MCF 10A (cell line): ENCODE measurements around the gene MACROH2A1. TPM values are rescaled to one million over a fixed set of nuclear protein-coding genes. Genes with fewer than 3 reads are reported as not detected.
"Not testable (repeated sequence)": the region's sequence is repeated elsewhere in the genome, so short reads cannot be mapped to it uniquely, and the experiment has no call there.

Experiments
- BruUV-seq: library from RNA; stranded (reverse); fragments of 400-500 nt; replicated peaks from 2 replicates; lab custom pipeline; 2021; lab: Mats Ljungman, UMichigan
- CTCF ChIA-PET: fragments of 300-600 bp; sonication (Branson Sonifier 250); formaldehyde crosslinking; extraction: SDS; loops from one replicate; lab custom pipeline; 2021; ENCODE audit warnings: antibody characterized with exemption, inconsistent platforms; lab: Yijun Ruan, JAX
- POLR2A ChIA-PET: fragments of 300-600, 350-650 bp; sonication (Branson Sonifier 250); formaldehyde crosslinking; extraction: SDS; loops from one replicate; lab custom pipeline; 2020; ENCODE audit warnings: antibody characterized with exemption, inconsistent platforms; lab: Yijun Ruan, JAX
- DNase-seq: peaks from one replicate; pipeline ENCODE4 v3.0.0-alpha.2; 2018; ENCODE audit not compliant: unreplicated experiment
- H3K27ac Mint-ChIP-seq: one replicate; pipeline ENCODE4 v1.8.0; 2022; ENCODE audit warnings: mild to moderate bottlenecking, low read depth, mixed read lengths; ENCODE audit not compliant: unreplicated experiment
- H3K27me3 Mint-ChIP-seq: one replicate; pipeline ENCODE4 v1.8.0; 2022; ENCODE audit warnings: mixed read lengths; ENCODE audit not compliant: insufficient read depth, unreplicated experiment
- H3K36me3 Mint-ChIP-seq: one replicate; pipeline ENCODE4 v1.8.0; 2022; ENCODE audit warnings: mild to moderate bottlenecking, moderate library complexity, mixed read lengths; ENCODE audit not compliant: insufficient read depth, unreplicated experiment
- H3K4me1 Mint-ChIP-seq: one replicate; pipeline ENCODE4 v1.8.0; 2022; ENCODE audit warnings: mixed read lengths; ENCODE audit not compliant: insufficient read depth, unreplicated experiment
- H3K4me3 Mint-ChIP-seq: one replicate; pipeline ENCODE4 v1.8.0; 2022; ENCODE audit warnings: mild to moderate bottlenecking, moderate library complexity, mixed read lengths; ENCODE audit not compliant: unreplicated experiment
- H3K9me3 Mint-ChIP-seq: one replicate; pipeline ENCODE4 v1.8.0; 2022; ENCODE audit warnings: mixed read lengths; ENCODE audit not compliant: unreplicated experiment
- intact Hi-C: fragments of 100-400 bp; cut with micrococcal nuclease; formaldehyde crosslinking; loops from 2 replicates; pipeline ENCODE4 v1.14.1; 2022
- total RNA-seq: library from RNA; stranded (reverse); gene quantifications from 2 replicates; pipeline ENCODE4 v1.2.3, GENCODE V29; 2022
- TF ChIP-seq, protein P1 (sequence below): fragments of 200-600 bp; IDR thresholded peaks from one replicate; pipeline ENCODE4 v1.8.0; 2022; ENCODE audit warnings: antibody characterized with exemption, mild to moderate bottlenecking; ENCODE audit not compliant: unreplicated experiment

MACROH2A1 gene
- total RNA-seq, 1 experiment from 2014 or later, result 306 TPM

DNA sequence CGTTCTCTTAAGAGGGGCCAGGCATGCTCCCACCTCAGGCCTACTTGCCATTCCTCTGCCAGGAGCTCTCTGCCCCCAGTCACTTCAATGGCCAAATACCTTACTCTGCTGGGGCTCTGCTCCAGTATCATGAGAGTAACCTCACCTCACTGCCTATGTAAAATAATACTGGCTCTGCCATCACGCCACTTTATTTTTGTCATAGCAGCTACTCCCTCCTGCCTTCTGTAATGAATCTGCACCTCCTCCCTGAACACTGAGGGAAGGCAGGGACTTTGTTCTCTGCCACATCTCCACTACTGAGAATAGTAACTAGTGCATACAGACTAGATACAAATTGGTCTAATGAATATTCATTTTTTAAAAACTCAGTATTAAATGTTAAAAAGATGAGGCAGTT is 33.8 kb downstream of the MACROH2A1 start:
- intact Hi-C loops, result loop anchor here (10.0 kb wide), 1 partner anchor 60 kb away; no protein-coding TSS in a partner anchor
- no peaks in the 10 kb centered on the region for H3K9me3 Mint-ChIP-seq
- ChIA-PET CTCF (interaction anchor here (1.1 to 1.3 kb wide), 2 partner anchors 61 to 98 kb away, joined by 3 to 7 read pairs; no protein-coding TSS in a partner anchor), POLR2A (interaction anchor here (1.0 to 1.8 kb wide), 3 partner anchors 9 to 20 kb away, joined by 3 to 5 read pairs (median 4); no protein-coding TSS in a partner anchor)
- DNase-seq, result no peak
- TF ChIP-seq, protein P1, sequence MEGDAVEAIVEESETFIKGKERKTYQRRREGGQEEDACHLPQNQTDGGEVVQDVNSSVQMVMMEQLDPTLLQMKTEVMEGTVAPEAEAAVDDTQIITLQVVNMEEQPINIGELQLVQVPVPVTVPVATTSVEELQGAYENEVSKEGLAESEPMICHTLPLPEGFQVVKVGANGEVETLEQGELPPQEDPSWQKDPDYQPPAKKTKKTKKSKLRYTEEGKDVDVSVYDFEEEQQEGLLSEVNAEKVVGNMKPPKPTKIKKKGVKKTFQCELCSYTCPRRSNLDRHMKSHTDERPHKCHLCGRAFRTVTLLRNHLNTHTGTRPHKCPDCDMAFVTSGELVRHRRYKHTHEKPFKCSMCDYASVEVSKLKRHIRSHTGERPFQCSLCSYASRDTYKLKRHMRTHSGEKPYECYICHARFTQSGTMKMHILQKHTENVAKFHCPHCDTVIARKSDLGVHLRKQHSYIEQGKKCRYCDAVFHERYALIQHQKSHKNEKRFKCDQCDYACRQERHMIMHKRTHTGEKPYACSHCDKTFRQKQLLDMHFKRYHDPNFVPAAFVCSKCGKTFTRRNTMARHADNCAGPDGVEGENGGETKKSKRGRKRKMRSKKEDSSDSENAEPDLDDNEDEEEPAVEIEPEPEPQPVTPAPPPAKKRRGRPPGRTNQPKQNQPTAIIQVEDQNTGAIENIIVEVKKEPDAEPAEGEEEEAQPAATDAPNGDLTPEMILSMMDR, result no peak
- BruUV-seq, result no TSS peak
- H3K4me3 Mint-ChIP-seq, result no peak overlapping the region
- H3K36me3 Mint-ChIP-seq, result peaks cover 71% of the 10 kb centered on the region
- no peaks in the 10 kb centered on the region for H3K27me3 Mint-ChIP-seq
- peaks cover 5% of the 10 kb centered on the region for H3K4me1 Mint-ChIP-seq
- H3K27ac Mint-ChIP-seq, result peak overlapping the region; percentile 61

DNA sequence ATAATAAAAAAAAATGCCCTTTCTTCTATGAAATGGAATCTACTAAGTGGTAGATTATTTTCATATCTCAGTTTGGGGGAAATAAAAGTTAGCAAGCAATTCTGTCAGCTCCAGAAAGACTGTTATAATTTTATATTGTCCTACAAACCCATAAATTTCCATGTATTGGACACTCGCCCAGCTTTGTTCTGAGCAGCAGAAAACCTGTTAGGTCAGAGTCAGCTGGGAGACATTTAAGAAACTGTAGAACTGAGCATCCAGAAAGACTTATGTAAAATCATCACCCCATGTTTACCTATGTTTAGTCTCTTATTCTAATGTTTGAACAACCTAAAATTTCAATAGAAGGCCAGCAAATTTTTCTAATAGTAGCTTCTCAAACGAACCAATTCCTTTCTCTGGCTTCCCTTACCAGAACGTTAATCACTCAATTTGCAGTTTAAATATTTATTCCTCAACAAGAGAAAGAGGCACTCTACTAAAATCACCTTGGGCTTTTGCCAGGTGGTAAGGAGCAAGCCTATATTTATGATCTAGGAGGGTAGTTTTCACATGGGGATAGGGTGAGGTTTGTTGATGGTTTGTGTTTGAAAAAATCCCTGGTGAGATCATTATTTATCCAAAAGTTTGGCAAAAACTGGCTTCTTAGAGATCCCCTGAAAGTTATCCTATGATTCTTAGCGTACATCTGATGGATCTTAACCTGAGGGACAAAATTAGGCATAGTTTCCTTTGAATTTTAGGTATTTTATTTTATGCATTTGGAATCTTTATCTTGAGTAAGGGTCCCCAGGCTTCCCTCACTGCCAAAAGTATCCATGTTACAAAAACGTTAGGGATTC is 34.4 kb downstream of the MACROH2A1 start:
- H3K4me3 Mint-ChIP-seq, result no peak overlapping the region
- no TSS peak for BruUV-seq
- CTCF ChIA-PET, result interaction anchor here (0.7 to 1.3 kb wide), 3 partner anchors 62 to 581 kb away, joined by 3 to 7 read pairs (median 3); no protein-coding TSS in a partner anchor
- no peaks in the 10 kb centered on the region for H3K9me3 Mint-ChIP-seq
- POLR2A ChIA-PET, result interaction anchor here (0.6 to 1.8 kb wide), 4 partner anchors 9 to 601 kb away, joined by 3 to 5 read pairs (median 4); no protein-coding TSS in a partner anchor
- no peak for DNase-seq
- TF ChIP-seq, protein P1, result no peak
- intact Hi-C loops, result loop anchor here (10.0 kb wide), 1 partner anchor 60 kb away; no protein-coding TSS in a partner anchor
- H3K27ac Mint-ChIP-seq, result peak overlapping the region; percentile 61
- H3K36me3 Mint-ChIP-seq, result peaks cover 72% of the 10 kb centered on the region
- no peaks in the 10 kb centered on the region for H3K27me3 Mint-ChIP-seq
- peaks cover 5% of the 10 kb centered on the region for H3K4me1 Mint-ChIP-seq

DNA sequence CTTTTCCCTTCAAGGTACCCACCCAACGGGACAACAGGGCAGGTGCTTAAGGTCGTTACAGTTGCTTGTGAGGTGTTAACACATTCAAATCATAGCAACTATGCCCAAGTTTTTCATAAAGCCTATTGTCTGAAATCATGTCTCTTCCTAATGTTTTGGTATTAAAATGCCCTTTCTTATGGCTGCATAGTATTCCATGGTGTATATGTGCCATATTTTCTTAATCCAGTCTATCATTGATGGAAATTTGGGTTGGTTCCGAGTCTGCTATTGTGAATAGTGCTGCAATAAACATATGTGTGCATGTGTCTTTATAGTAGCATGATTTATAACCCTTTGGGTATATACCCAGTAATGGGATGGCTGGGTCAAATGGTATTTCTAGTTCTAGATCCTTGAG is 35.7 kb downstream of the MACROH2A1 start:
- H3K36me3 Mint-ChIP-seq, result peaks cover 76% of the 10 kb centered on the region
- H3K27me3 Mint-ChIP-seq, H3K9me3 Mint-ChIP-seq, CTCF ChIA-PET, H3K27ac Mint-ChIP-seq, BruUV-seq, H3K4me1 Mint-ChIP-seq, POLR2A ChIA-PET, H3K4me3 Mint-ChIP-seq, DNase-seq: not testable (repeated sequence)
- intact Hi-C loops, result loop anchor here (10.0 kb wide), 1 partner anchor 61 kb away; no protein-coding TSS in a partner anchor

DNA sequence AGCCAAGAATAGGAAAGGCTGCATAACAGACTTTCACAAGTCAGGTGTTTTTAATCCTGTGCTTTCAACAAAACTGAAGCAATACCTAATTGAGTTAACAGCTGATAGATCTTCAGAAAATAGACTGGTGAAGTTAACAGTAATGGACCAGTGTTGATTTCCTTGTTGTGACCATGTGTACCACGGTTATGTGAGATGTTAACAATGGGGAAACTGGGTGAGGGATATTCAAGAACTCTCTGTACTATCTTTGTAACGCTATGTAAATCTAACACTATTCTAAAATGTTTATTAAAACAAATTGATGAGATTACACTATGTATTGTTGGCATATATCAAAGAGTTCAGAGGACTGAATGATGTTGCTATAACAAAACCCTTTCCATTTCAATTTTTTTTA is 36.9 kb downstream of the MACROH2A1 start:
- BruUV-seq, result no TSS peak
- Mint-ChIP-seq H3K27ac (no peak overlapping the region), H3K4me3 (no peak overlapping the region), H3K27me3 (no peaks in the 10 kb centered on the region), H3K9me3 (no peaks in the 10 kb centered on the region), H3K4me1 (peaks cover 5% of the 10 kb centered on the region), H3K36me3 (peaks cover 63% of the 10 kb centered on the region)
- TF ChIP-seq, protein P1, result no peak
- POLR2A ChIA-PET, result no interaction called here
- intact Hi-C loops, result loop anchor here (10.0 kb wide), 1 partner anchor 63 kb away; no protein-coding TSS in a partner anchor
- CTCF ChIA-PET, result interaction anchor here (0.6 to 1.7 kb wide), 2 partner anchors 60 to 64 kb away, joined by 3 to 4 read pairs; no protein-coding TSS in a partner anchor
- no peak for DNase-seq
